ENCODE results near the gene GABBR1.

The GABBR1 gene

DNA sequence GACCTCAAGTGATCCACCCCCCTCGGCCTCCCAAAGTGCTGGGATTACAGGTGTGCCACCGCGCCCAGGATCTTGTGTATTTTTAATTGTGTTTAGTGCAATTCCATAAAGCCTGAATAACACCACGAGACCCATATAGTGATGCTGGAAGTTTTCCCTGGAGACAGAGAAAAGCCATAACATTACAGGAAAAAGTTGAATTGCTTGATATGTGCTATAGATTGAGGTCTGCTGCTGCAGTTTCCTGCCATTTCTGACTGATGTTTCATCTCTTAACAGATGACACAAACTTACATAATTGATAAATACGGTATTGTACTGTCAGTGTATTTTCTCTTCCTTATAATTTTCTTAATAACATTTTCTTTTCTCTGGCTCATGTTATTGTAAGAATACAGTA is 66.1 kb downstream of the GABBR1 start:
- no peak for DNase-seq (ENCODE audit: low spot score)

DNA sequence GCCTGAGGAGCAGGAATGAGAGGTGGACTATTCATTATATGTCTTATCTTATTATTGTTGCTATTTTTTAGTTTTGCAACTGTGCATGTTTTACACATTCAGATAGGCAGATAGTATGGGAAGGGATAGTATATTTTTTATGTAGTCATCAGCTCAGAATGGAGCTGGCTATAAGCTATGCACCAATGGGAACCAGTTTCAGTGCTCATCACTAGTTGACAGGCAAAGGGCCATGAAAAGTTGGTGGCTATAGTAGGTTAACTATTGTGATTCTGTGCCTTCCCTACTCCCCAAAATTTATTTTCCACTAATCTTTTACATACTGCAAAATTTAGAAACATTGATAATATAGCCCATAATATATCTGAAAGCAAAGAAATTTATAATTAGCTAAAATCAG is 68.1 kb downstream of the GABBR1 start:
- no peak for DNase-seq (ENCODE audit: low spot score)

DNA sequence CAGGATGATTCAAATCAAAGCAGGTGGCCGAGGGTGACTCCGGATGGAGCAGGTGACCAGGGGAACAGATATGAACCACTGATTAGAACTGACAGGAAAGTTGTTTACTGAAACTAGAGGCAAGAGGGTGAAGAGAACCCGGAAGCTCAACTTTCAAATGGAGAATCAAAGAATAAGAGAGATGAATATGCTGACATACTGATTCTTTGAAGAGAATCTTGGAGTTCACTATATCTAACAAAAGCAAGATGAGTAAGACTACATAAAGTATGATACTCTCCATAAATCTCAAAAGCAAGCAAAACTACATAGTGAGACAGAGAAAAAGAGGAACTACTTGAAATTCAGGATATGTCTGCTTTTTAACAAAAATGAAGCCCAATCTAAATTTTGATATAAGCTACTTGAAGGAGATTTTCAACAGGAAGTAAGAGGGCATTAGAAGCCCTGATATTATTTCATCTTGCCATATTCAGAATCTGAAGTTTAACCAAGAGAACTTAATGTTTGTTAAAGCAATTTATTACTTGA is 69.5 kb downstream of the GABBR1 start:
- DNase-seq (ENCODE audit: low spot score), result no peak

DNA sequence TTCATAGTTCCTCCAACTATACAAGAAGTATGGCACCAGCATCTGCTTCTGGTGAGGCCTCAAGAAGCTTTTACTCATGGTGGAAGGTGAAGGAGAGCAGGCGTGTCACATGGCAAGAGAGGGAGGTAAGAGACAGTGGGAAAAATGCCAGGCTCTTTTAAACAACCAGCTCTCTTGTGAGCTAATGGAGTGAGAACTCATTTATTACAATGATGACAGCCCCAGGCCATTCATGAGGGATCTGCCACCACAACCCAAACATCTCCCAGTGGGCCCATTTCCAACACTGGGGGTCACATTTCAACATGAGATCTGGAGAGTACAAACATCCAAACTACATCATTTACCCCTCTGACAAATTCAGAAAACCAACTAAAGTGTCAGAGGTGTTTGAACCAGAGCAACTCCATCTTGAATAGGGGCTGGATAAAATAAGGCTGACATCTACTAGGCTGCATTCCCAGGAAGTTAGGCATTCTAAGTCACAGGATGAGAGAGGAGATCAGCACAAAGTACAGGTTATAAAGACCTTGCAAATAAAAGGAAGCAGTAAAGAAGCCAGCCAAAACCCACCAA is 71.3 kb downstream of the GABBR1 start:
- no peak for DNase-seq (ENCODE audit: low spot score)

DNA sequence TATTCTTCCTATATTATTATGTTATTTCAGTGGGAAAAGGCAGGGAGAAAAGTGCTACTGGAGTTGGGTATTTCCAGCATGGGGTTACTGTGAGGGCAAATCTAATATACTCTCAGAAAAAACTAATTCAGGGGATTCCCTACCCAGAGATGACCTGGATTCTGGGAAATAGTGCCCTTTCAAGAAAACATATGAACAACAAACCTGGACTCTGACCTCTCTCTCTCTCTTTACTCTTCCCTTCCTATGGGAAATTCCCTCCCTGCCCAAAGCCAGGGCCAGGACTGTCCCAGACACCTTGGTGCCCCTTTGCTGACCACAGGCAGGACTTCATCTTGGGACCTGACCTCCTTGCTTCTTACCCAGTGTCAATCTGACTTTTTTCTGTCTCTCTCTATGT is 71.9 kb downstream of the GABBR1 start:
- no peak for DNase-seq (ENCODE audit: low spot score)

DNA sequence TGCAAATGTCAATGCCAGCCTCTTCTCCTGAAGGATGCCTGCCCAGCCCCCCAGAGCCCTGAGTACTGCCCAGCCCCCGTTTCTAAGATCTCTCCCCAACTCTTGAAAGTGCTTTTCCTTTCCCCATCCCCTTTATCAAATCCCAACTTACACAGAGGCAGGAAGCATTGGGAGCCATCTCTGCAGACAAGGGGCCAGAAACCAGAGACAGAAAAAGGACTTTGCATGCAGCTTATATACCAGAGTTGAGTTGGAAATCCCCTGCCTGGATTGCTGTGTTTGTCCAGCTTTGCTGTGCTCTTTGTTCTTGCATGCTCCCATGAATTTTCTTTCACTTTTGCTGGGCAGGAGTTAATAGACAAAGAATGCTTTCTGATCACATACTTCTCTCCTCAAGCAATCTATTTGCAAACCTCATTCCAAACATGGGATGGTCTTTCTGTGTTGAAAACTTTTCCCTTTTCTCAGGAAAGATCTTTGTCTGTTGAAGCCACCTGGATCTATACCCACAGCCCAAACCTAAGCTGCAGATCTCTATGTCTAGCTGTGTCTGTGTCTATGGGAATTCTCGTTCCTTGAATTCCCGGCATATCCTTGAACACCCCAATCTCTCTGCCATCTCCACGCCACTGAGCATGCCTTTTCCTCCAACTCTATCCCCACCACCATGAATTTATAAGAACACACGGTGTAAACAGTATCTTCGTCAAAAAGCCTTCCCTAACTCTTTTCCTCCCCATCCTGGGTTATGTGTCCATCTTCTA is 73.3 kb downstream of the GABBR1 start, which contains the start of gene UBD:
UBD (minus strand) TSS at position 209 of the 764 bp plus-strand sequence; CDS start at position 178, 31 bp downstream.
- no peak for DNase-seq (ENCODE audit: low spot score)

DNA sequence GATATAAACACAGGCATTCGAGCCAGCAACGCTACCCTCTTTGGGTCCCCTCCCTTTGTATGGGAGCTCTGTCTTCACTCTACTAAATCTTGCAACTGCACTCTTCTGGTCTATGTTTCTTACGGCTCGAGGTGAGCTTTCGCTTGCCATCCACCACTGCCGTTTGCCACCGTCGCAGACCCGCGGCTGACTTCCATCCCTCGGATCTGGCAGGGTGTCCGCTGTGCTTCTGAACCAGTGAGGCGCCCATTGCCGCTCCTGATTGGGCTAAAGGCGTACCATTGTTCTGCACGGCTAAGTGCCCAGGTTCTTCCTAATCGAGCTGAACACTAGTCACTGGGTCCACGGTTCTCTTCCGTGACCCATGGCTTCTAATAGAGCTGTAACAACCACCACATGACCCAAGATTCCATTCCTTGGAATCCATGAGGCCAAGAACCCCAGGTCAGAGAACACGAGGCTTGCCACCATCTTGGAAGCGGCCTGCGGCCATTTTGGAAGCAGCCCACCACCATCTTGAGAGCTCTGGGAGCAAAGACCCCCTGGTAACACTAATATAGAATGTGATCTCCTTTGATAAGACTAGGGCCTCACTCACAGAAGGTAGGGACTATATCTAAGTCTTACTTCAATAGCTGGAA is 74.4 kb downstream of the GABBR1 start:
- no peak for DNase-seq (ENCODE audit: low spot score)

DNA sequence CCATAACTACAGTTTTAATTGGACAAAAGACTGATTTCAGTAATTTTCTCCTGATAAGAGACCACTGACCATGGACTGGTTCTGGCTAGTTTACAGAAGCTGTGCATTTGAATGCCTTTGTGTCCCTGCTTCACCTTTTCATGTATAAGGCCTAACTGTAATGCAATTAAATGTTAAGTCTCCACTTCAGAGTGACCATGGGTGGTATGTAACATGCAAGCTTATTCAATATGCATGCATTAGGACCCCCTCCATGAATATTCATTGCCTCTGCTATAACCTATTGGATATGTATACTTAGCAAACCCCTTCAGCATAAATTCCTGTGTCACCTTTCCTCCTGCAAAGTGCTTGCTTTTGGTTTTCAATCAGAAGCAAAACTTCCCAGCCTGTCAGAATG is 75.7 kb downstream of the GABBR1 start:
- no peak for DNase-seq (ENCODE audit: low spot score)

DNA sequence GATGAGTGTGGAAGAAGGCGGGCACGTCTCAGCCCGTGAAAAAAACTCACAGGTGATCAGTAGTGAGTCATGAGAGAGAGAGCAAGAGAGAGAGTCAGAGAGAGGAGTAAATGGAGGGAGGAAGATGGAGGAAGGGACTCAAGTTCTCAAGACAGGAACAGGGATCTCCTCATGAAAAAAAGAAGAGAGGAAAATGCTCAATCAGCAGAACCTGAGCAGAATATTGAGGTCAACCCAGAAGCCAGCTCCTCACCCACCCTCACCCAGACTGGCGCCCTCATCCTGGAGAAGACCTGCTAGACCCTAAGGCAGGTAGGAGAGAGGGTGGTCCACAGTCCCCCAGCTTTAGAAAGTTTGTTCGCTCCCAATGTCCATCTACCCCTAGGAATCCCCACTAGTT is 78.2 kb downstream of the GABBR1 start:
- no peak for DNase-seq (ENCODE audit: low spot score)

DNA sequence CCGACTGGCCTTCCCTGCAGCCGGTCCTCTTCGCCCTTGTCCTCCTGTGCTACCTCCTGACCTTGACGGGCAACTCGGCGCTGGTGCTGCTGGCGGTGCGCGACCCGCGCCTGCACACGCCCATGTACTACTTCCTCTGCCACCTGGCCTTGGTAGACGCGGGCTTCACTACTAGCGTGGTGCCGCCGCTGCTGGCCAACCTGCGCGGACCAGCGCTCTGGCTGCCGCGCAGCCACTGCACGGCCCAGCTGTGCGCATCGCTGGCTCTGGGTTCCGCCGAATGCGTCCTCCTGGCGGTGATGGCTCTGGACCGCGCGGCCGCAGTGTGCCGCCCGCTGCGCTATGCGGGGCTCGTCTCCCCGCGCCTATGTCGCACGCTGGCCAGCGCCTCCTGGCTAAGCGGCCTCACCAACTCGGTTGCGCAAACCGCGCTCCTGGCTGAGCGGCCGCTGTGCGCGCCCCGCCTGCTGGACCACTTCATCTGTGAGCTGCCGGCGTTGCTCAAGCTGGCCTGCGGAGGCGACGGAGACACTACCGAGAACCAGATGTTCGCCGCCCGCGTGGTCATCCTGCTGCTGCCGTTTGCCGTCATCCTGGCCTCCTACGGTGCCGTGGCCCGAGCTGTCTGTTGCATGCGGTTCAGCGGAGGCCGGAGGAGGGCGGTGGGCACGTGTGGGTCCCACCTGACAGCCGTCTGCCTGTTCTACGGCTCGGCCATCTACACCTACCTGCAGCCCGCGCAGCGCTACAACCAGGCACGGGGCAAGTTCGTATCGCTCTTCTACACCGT is 79.5 kb downstream of the GABBR1 start:
- peak; percentile 45 for DNase-seq (ENCODE audit: low spot score)

DNA sequence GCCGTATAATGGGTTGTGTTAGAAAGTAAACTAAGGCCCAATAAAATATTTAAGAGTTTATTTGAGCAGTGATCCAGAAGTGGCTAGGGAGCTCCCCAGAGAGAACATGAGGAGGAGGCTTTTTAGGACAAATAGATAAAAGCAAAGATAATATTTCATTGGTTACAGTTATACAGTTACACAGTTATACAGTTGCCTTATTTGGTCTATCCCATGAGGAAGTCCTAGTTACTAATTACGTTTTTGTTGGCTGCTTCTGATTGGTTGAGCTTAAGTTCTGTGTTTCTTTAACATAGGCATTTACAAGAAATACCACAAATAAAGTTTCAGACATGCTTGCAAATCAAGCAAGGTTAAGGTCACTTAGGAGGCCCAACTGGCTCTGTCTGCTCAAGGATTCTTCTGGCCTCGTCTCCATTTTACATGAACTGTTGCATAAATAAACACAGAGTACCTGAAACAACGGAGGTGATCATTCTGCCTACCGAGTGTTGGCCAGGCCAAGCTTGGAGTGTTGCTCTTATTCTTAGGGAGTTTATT is 80.4 kb downstream of the GABBR1 start:
- DNase-seq (ENCODE audit: low spot score), result no peak

DNA sequence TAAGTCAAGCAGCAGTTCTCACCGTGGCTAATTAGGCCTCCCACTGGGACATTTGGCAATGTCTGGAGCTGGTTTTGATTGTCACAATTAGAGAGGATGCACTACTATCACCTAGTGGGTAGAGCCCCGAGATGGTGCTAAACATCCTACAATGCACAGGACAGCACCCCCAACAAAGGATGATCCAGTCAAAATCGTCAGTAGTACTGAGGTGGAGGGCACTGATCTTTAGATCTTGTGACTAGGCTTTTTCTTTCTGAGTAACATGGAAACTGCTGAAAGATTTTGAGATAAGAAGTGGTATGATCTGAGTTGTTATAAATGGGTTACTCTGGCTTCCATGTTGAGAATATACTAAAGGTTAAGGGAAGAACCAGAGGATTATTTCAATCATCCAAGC is 85.4 kb downstream of the GABBR1 start:
- DNase-seq (ENCODE audit: low spot score), result no peak

DNA sequence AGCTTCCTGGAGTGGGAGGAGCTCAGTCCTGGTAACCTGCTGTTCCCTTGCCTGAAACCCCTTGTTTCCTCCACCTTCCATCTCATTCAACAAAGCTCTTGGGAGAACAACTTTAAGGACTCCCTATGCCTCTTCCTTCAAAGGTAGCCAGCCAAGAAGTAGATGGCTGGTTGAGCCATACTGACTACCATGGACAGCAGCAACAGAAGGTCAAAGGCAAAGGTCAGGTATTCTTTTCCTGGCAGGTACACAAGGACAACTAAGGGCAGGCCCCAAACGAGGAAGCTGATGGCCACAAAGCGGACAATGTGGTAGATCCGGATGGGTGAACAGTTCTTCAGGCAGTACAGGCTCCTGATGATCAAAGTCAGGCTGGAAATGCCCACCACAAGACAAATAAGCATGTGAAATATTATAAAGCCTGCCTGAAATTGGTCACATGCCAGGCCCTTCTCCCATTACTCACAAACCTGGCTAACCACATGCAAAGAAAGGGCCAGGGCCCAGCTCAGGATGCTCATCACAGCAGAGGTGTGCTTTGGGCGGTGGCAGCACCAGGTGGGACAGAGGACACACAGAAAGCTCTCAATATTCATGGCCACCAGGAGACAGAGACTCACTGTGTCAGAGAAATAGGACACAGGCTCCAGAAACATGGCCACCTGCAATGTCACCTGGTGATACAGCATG is 95.1 kb downstream of the GABBR1 start:
- DNase-seq (ENCODE audit: low spot score), result no peak

DNA sequence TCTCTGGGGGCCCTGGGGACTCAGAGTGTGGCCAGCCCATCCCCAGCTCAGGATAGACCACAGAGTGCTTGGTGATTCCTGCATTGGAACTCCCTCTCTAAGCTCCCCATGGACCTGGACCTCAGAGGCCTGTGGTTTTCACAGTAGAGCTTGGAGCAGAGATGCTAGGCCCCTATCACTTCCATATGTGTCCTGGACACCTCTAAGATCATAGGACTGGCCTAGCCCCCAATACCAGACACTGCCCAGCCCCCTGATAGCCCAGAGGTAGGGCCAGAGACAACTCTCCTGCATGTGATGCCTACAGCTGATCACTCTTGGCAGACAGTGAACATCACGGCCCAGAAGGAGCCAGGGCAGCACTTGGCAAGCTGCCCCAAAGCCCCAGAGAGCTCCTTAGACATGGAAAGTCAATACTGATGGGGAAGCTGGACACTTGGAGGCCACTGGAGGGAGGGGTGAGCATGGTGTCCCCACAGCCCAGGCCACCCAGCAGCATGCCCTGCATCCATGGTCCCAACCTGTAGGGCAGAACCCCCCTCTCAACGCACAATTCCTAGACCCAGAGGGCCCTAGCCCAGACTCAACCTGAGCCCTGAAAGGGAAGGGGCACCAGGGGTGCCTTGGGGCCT is 100.5 kb downstream of the GABBR1 start:
- DNase-seq (ENCODE audit: low spot score), result no peak

DNA sequence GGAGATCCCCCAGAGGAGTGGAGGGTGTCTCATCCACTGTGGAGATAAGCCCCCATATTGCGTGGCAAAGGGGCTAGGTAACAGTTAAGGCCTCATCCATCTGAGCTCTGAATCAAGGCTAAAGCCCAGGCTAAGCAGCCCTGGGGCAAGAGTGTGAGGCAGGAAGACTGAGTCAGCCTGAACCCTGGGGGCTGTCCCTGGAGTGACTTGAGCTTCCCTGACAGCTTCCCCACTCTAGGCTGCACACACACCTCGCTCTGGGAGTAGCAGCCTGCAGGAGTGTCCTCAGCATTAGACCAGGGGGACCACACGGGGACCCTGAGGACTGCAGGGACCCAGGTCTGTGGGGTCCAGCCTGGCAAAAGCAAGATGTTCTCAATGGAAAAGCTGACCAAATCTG is 101.3 kb downstream of the GABBR1 start:
- DNase-seq (ENCODE audit: low spot score), result no peak

DNA sequence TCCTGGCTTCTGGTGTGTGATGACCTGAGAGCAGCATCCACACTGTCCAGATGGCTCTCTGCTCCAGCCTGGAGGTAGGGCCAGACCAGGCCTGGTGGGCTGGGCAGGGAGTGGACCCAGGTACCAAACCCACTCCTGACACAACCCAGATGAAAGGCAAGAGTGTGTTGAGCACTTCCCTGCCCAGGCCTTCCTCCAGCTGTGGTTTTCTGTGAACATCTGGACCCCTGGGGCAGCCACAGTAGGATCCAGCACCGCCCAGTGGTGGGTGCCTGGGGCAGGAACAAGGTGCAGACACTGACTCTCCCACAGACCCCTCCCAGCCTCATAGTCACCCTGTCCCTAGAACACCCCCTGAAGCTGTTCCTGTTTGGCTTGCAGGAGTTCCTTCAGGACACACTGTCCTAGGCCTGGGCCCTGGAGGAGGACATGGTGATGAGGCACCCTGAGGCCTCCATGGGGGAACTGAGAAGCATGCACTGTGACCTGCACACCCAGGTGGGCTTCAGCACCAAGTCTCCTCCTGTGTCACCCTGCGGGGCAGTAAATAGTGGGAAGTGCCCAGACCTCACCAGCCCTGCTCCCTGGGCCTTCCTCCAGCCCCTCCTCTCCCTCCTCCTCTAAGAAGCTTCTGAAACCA is 102.2 kb downstream of the GABBR1 start:
- DNase-seq (ENCODE audit: low spot score), result no peak

DNA sequence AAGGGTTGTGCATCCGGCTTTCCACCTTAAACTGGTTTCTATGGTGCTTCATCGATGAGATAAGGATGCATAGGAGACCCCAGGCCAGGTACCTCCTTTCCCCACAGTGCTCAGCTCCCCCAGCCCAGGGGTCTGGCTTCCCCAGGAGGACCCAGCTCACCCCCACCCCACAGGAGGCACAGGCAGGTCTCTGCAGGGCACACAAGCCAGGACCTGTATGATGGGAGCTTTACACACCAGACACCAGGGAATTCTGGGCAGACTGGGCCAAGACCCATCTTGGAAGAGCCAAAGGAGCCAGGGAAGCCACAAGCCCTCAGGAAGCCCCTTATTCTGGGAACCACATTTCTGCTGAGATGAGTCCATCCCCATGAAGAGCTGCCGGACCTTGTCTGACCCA is 103.0 kb downstream of the GABBR1 start:
- DNase-seq (ENCODE audit: low spot score), result no peak

DNA sequence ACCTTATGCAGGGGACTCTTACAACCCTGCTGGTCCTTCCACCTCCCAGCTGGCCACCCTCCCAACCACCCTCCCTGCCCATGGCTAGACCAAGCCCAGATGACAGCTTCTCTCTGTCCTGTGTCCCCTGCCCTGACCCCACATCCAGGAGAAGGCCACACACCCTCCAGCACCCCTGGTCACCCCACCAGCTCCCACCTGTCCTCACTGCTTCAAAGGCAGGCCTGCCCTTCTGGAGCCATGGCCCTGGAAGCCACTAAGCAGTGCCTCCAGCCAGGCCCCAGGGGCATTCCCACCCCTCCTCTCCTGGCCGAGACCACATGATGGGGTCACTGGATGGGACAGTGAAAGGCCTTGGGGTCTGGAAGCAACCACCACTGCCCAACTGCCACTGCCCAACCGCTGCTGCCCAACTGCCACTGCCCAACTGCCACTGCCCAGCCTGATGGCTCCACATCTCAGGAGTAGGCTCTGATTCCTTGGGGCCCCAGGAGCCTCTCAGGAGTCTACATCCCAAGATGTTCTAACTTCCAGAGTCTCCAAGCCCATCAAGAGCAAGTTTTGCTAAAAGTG is 103.9 kb downstream of the GABBR1 start:
- DNase-seq (ENCODE audit: low spot score), result no peak

DNA sequence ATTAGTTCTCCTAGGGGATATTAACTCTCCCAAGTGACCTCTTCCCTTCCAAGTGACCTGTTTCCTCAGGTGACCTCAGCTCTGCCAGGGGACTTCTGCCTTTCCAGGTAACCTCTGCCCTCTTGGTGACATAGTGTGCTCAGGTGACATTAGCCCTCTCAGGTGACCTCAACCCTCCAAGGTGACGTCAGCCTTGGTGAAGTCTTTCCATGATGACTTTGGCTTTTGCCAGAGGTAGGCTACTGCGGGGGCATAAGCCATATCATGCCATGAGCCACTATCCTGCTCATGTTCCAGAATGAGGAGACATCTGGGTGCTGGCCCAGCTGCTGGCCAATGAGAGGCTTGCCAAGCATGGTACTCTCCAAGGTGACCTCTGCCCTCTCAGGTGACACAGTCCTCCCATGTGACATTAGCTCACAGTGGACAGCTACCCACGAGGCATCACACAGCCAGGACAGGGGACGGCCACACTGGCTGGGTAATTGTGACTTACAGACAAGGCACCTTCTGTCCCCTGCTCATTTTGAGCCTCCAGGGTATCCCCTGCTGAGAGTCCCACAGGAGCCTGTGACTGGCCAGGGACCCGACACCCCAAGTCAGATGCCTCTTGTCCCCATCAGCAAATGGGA is 104.6 kb downstream of the GABBR1 start:
- DNase-seq (ENCODE audit: low spot score), result no peak

DNA sequence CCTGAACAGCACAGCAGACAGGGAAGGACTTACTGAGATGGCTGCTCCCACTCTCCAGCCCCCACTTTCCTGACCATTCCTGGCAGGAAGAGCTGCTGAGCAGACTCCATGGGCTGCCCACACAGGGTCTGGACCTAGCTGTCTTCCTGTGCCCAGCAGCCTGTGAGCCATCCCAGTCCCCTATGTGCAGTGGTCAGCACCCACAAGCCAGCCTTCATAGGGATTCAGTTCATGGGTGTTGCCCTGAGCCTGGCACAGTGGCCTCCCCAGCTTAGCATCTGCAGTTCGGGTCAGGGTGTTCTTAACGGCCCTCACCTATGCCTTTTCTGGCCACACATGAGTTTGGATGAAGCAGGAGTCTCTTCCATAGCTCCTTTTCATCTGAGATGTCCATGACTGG is 105.4 kb downstream of the GABBR1 start:
- no peak for DNase-seq (ENCODE audit: low spot score)

Measured in D341Med (cell line).